Measurements from ENCODE around the gene OR10A5. TPM values are rescaled to one million over a fixed set of nuclear protein-coding genes. Genes with fewer than 3 reads are reported as not detected.
"Not testable (repeated sequence)": the region's sequence is repeated elsewhere in the genome, so short reads cannot be mapped to it uniquely, and the experiment has no call there.

The OR10A5 gene
- total and polyA plus RNA-seq, 2 experiments from 2014 or later, result not detected

DNA sequence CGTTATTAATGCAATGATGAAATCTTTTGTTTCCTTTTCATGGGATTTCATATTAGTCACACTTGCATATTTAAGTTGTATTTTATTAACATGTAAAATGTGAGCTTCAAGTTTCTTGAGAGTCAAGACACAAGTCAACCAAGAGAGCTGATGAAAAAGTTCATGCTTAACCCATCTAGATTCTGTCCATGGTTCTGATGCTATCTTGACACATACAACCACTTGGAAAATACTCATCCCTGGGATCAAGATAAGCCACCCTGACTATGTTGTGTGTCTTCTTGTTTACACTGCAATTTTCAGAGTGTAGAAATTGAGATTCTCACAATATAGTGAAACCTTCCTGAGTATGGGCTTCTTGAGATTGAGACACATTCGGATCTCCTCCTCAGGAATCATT is 30.3 kb downstream of the OR10A5 start:
- no peak for TF ChIP-seq CTCF (IDR thresholded peaks at IDR 0.05; ENCODE audit: low read depth, low read length)

DNA sequence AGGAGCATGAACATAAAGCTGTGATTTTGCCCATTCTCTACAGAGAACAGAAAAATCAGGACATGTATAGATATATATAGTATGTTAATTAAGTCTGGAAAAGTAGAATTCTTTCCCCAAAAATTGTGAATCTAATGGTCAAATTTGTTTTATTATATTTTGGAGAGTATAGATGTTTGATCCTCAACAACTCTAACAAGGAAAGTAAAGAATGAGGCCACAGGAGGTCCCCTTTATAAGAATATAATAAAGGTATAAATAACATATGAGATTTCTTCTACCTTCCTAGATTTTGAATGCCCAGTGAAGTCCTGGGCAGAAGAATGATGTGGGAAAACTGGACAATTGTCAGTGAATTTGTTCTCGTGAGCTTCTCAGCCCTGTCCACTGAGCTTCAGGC is 30.8 kb downstream of the OR10A5 start, which contains the start of gene OR10A4:
Gene OR10A4 (plus strand): TSS at position 301 of the 400 bp plus-strand sequence. CDS start 23 bp downstream, at position 324.
- no peak within 1 kb of the TSS for H3K4me3 ChIP-seq
- H3K9me3 ChIP-seq (ENCODE audit: low read depth), result no peaks in the 10 kb centered on the region
- no peak within 1 kb of the TSS for H3K27ac ChIP-seq
- no peaks in the 10 kb centered on the region for H3K4me1 ChIP-seq (ENCODE audit: low read depth)
- no peaks in the 10 kb centered on the region for H3K27me3 ChIP-seq
- TF ChIP-seq CTCF (IDR thresholded peaks at IDR 0.05; ENCODE audit: low read depth, low read length), result no peak
- H3K36me3 ChIP-seq, result no peaks in the 10 kb centered on the region
- DNase-seq (ENCODE audit: low read depth in 1 of 2, low spot score in 1 of 2), result no peak

More for the DNA sequence above, 30.3 kb downstream of the OR10A5 start:
- no peak overlapping the region for H3K4me3 ChIP-seq
- H3K36me3 ChIP-seq, result no peaks in the 10 kb centered on the region
- H3K9me3 ChIP-seq (ENCODE audit: low read depth), result no peaks in the 10 kb centered on the region
- no peak overlapping the region for H3K27ac ChIP-seq
- no peaks in the 10 kb centered on the region for H3K4me1 ChIP-seq (ENCODE audit: low read depth)
- no peaks in the 10 kb centered on the region for H3K27me3 ChIP-seq
- DNase-seq (ENCODE audit: low read depth in 1 of 2, low spot score in 1 of 2), result no peak

DNA sequence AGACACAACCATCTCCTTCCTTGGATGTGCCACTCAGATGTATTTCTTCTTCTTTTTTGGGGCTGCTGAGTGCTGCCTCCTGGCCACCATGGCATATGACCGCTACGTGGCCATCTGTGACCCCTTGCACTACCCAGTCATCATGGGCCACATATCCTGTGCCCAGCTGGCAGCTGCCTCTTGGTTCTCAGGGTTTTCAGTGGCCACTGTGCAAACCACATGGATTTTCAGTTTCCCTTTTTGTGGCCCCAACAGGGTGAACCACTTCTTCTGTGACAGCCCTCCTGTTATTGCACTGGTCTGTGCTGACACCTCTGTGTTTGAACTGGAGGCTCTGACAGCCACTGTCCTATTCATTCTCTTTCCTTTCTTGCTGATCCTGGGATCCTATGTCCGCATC is 31.4 kb downstream of the OR10A5 start:
- Histone ChIP-seq H3K27me3 (no peaks in the 10 kb centered on the region), H3K36me3 (no peaks in the 10 kb centered on the region), H3K4me1 (ENCODE audit: low read depth) (no peaks in the 10 kb centered on the region), H3K9me3 (ENCODE audit: low read depth) (no peaks in the 10 kb centered on the region), H3K27ac (no peak overlapping the region), H3K4me3 (no peak overlapping the region)
- no peak for DNase-seq (ENCODE audit: low read depth in 1 of 2, low spot score in 1 of 2)
- TF ChIP-seq CTCF (IDR thresholded peaks at IDR 0.05; ENCODE audit: low read depth, low read length), result no peak

DNA sequence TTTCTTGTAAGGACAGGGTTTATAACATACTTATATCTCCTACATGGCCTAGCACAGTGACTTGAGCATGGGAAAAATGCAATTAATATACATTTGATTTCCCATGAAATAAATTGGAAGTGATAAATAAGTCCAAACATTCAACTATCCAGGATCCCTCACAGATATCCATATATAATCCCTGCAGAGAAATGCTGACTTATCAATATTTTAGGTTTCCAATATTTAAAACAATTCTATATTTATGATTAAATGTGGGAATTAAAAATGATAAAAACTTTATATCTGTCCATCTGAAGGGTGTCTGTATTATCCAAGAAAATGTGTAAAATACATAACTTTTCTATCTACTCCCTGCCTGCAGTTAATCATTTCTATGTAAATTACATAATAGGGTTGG is 37.3 kb downstream of the OR10A5 start:
- no peaks in the 10 kb centered on the region for H3K4me1 ChIP-seq (ENCODE audit: low read depth)
- no peak for DNase-seq (ENCODE audit: low read depth in 1 of 2, low spot score in 1 of 2)
- H3K27me3 ChIP-seq, result no peaks in the 10 kb centered on the region
- no peak for TF ChIP-seq CTCF (IDR thresholded peaks at IDR 0.05; ENCODE audit: low read depth, low read length)
- H3K9me3 ChIP-seq (ENCODE audit: low read depth), result no peaks in the 10 kb centered on the region
- H3K4me3 ChIP-seq, result no peak overlapping the region
- no peaks in the 10 kb centered on the region for H3K36me3 ChIP-seq
- no peak overlapping the region for H3K27ac ChIP-seq

DNA sequence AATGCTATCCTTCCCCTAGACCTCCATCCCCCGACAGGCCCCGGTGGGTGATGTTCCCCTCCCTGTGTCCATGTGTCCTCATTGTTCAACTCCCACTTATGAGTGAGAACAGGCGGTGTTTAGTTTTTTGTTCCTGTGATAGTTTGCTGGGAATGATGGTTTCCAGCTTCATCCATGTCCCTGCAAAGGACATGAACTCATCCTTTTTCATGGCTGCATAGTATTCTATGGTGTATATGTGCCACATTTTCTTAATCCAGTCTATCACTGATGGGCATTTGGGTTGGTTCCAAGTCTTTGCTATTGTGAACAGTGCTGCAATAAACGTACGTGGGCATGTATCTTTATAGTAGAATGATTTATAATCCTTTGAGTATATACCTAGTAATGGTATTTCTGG is 42.2 kb downstream of the OR10A5 start:
- H3K4me1 ChIP-seq (ENCODE audit: low read depth); H3K27ac ChIP-seq; DNase-seq (ENCODE audit: low read depth in 1 of 2, low spot score in 1 of 2); H3K27me3 ChIP-seq; H3K9me3 ChIP-seq (ENCODE audit: low read depth); H3K36me3 ChIP-seq; H3K4me3 ChIP-seq: not testable (repeated sequence)

DNA sequence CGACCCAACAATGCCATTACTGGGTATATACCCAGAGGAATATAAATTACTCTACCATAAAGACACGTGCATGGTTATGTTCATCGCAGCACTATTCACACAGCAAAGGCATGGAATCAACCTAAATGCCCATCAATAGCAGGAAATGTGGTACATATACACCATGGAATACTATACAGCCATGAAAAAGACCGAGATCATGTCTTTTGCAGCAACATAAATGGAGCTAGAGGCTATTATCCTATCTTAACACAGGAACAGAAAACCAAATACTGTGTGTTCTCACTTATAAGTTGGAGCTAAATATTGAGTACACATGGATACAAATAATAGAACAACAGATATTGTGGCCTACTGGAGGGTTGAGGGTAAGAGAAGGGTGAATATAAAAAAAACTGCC is 43.3 kb downstream of the OR10A5 start:
- Histone ChIP-seq H3K4me1 (ENCODE audit: low read depth) (no peaks in the 10 kb centered on the region), H3K27ac (no peak overlapping the region), H3K4me3 (no peak overlapping the region), H3K27me3 (no peaks in the 10 kb centered on the region), H3K9me3 (ENCODE audit: low read depth) (no peaks in the 10 kb centered on the region), H3K36me3 (no peaks in the 10 kb centered on the region)
- TF ChIP-seq CTCF (IDR thresholded peaks at IDR 0.05; ENCODE audit: low read depth, low read length), result no peak
- no peak for DNase-seq (ENCODE audit: low read depth in 1 of 2, low spot score in 1 of 2)
